Endodermal cell (in vitro differentiated cells): Measurements from ENCODE around the gene ICAM4. TPM values are rescaled to one million over a fixed set of nuclear protein-coding genes. Genes with fewer than 3 reads are reported as not detected.

Source experiments
- DNase-seq: peaks from one replicate; pipeline ENCODE4 v3.0.0-alpha.2; 2017
- H3K27ac ChIP-seq: 2 replicates; pipeline ENCODE4 v1.5.1; 2013; ENCODE audit warnings: mild to moderate bottlenecking, low read depth, low read length, moderate library complexity
- H3K27me3 ChIP-seq: 2 replicates; pipeline ENCODE4 v1.6.1; 2013; ENCODE audit warnings: mild to moderate bottlenecking, low read length, moderate library complexity; ENCODE audit not compliant: insufficient read depth, control insufficient read depth, poor library complexity, severe bottlenecking
- H3K36me3 ChIP-seq: 2 replicates; pipeline ENCODE4 v1.7.0; 2013; ENCODE audit warnings: mild to moderate bottlenecking, low read length, moderate library complexity; ENCODE audit not compliant: control insufficient read depth, insufficient read depth
- H3K4me1 ChIP-seq: one replicate; pipeline ENCODE4 v1.7.0; 2013; ENCODE audit warnings: low read length; ENCODE audit not compliant: control insufficient read depth, insufficient read depth
- H3K4me3 ChIP-seq: 2 replicates; pipeline ENCODE4 v1.5.1; 2013; ENCODE audit warnings: mild to moderate bottlenecking, low read length, moderate library complexity
- H3K9ac ChIP-seq: 2 replicates; pipeline ENCODE4 v1.6.1; 2013; ENCODE audit warnings: mild to moderate bottlenecking, low read length, moderate library complexity; ENCODE audit not compliant: poor library complexity, severe bottlenecking; ENCODE audit errors: extremely low read depth
- H3K9me3 ChIP-seq: 2 replicates; pipeline ENCODE4 v1.6.1; 2013; ENCODE audit warnings: mild to moderate bottlenecking, low read length, moderate library complexity; ENCODE audit not compliant: control insufficient read depth
- H3K27ac Mint-ChIP-seq: 2 replicates; pipeline ENCODE4 v1.8.0; 2020; ENCODE audit warnings: mixed read lengths
- H3K27me3 Mint-ChIP-seq: 2 replicates; pipeline ENCODE4 v1.8.0; 2021; ENCODE audit warnings: mild to moderate bottlenecking, mixed read lengths; ENCODE audit not compliant: insufficient read depth
- H3K36me3 Mint-ChIP-seq: 2 replicates; pipeline ENCODE4 v1.8.0; 2020; ENCODE audit warnings: low read depth, mixed read lengths
- H3K4me1 Mint-ChIP-seq: 2 replicates; pipeline ENCODE4 v1.8.0; 2020; ENCODE audit warnings: mixed read lengths
- H3K4me3 Mint-ChIP-seq: 2 replicates; pipeline ENCODE4 v1.8.0; 2020; ENCODE audit warnings: mild to moderate bottlenecking, moderate library complexity, mixed read lengths
- H3K9me3 Mint-ChIP-seq: 2 replicates; pipeline ENCODE4 v1.8.0; 2020; ENCODE audit warnings: mild to moderate bottlenecking, mixed read lengths
- CTCF ChIP-seq: fragments of 200-600 bp; sonication (generic); conservative IDR thresholded peaks from 2 replicates; pipeline ENCODE4 v1.5.0; 2021; ENCODE audit warnings: antibody characterized with exemption, mild to moderate bottlenecking
- WGBS, 2 experiments: methylation state at CpG; one replicate each; pipeline versions ENCODE4 v1.1.5 to v1.1.7; 2013; ENCODE audit warnings: missing lambda C conversion rate in 2 of 2, mixed read lengths in 1 of 2; ENCODE audit not compliant: insufficient coverage in 1 of 2, insufficient read length in 1 of 2; 5-methylcytosine and 5-hydroxymethylcytosine counted together
- total RNA-seq, 2 donors: library from RNA; stranded (reverse); fragmentation: NEBNext Ultra II Directional in 1 of 2; extraction: Animal tissue kit (Norgen Biotek cat#: 25700) in 1 of 2; gene quantifications; 2 replicates in 1 of 2; 3 replicates in 1 of 2; pipeline ENCODE4 v1.2.1, GENCODE V29; 2021

The ICAM4 gene
- total RNA-seq, 2 donors from 2014 or later = 0.44 TPM; not detected in 1

DNA sequence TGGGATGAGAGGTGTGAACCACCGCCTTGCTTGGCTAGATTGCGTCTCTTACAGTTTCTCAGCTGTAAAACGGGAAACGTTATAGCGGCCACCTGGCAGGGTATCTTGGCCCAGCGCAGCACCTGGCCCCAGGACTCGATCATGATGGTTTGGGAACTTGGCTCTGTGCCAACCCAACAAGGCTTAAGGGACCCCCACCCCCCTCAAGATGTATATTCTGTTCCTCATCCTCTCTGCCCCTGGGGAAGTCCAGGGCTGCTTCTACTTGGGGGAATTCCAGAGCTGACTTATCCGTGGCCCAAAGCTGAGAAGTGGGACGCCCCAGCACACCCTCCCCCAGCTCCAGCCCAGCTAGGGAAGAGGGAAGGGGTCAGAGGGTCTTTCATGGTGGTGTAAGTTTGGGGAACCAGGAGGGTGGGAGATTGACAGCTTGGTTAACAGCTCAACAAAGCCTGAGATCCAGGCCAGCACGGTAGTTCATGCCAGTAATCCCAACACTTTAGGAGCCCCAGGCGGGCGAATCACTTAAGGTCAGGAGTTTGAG, 15.1 kb upstream of the ICAM4 start:
- no peaks in the 10 kb centered on the region for H3K4me1 ChIP-seq
- 79 to 83% methylated on average over 10 to 12 of the region's 12 CpGs for WGBS, 2 experiments
- Mint-ChIP-seq H3K36me3 (no peaks in the 10 kb centered on the region), H3K27ac (no peak overlapping the region), H3K9me3 (no peaks in the 10 kb centered on the region), H3K4me1 (no peaks in the 10 kb centered on the region), H3K27me3 (peaks cover 60% of the 10 kb centered on the region), H3K4me3 (peak overlapping the region; percentile 42)
- TF ChIP-seq CTCF = no peak
- peaks cover 37% of the 10 kb centered on the region for H3K27me3 ChIP-seq
- H3K4me3 ChIP-seq = no peak overlapping the region
- DNase-seq = no peak
- no peak overlapping the region for H3K9ac ChIP-seq
- no peaks in the 10 kb centered on the region for H3K36me3 ChIP-seq
- no peaks in the 10 kb centered on the region for H3K9me3 ChIP-seq
- H3K27ac ChIP-seq = no peak overlapping the region

DNA sequence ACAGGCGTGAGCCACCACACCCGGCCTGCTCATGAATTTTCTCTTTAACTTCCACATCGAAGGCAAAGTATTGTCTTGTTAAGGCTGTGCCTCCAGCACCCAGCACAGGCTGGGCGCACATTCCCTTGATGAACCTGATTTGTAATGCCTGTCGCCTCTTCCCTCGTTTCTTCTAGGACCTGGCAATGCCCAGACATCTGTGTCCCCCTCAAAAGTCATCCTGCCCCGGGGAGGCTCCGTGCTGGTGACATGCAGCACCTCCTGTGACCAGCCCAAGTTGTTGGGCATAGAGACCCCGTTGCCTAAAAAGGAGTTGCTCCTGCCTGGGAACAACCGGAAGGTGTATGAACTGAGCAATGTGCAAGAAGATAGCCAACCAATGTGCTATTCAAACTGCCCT, 12.2 kb upstream of the ICAM4 start:
- Histone ChIP-seq H3K4me1 (no peaks in the 10 kb centered on the region), H3K9ac (no peak overlapping the region), H3K36me3 (no peaks in the 10 kb centered on the region), H3K9me3 (no peaks in the 10 kb centered on the region), H3K4me3 (no peak overlapping the region), H3K27me3 (peaks cover 35% of the 10 kb centered on the region), H3K27ac (no peak overlapping the region)
- no peak for TF ChIP-seq CTCF
- 91 to 95% methylated on average over 8 to 10 of the region's 10 CpGs for WGBS, 2 experiments
- Mint-ChIP-seq H3K9me3 (no peaks in the 10 kb centered on the region), H3K4me3 (no peak overlapping the region), H3K27me3 (peaks cover 49% of the 10 kb centered on the region), H3K27ac (no peak overlapping the region), H3K4me1 (no peaks in the 10 kb centered on the region), H3K36me3 (no peaks in the 10 kb centered on the region)
- DNase-seq = no peak

DNA sequence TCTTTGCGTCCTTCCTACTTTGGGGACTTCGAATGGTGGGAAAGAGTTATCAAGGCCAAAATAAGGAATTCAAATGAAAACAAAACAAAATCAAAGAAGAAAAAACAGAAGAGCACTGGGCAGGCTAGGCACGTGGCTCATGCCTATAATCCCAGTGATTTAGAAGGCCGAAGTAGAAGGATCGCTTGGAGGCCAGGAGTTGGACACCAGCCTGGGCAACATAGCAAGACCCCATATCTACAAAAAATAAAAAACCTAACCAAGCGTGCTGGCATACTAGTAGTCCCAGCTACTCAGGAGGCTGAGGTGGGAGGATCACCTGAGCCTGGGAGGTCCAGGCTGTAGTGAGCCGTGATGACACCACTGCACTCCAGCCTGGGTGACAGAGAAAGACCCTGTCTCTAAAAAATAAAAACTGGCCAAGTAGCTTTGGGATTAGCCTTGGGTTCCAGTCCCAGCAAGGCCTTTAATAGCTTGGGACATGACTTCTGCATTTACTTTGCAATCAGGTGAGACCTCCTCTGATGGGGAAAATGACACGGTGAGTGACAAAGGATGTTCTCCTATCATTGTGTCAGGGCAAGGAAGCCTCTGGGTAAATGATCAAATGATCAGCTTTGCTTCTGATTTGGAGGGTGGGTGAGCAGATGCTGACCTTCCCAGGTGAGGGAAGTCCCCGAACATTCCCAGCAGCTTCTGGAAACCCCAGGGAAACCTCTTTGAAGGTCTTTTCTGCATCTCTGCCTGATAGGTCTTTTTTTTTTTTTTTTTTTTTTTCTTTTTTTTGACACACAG, 8.8 kb upstream of the ICAM4 start:
- 87 to 92% methylated on average over 8 to 9 of the region's 9 CpGs for WGBS, 2 experiments

More for the DNA sequence above, 8.8 kb upstream of the ICAM4 start:
- no peaks in the 10 kb centered on the region for H3K36me3 ChIP-seq
- TF ChIP-seq CTCF = no peak
- Mint-ChIP-seq H3K9me3 (no peaks in the 10 kb centered on the region), H3K36me3 (no peaks in the 10 kb centered on the region), H3K4me3 (no peak overlapping the region), H3K27ac (no peak overlapping the region), H3K27me3 (peaks cover 18% of the 10 kb centered on the region), H3K4me1 (no peaks in the 10 kb centered on the region)
- no peak overlapping the region for H3K4me3 ChIP-seq
- no peak overlapping the region for H3K27ac ChIP-seq
- H3K4me1 ChIP-seq = no peaks in the 10 kb centered on the region
- DNase-seq = no peak
- no peaks in the 10 kb centered on the region for H3K9me3 ChIP-seq
- no peak overlapping the region for H3K9ac ChIP-seq
- H3K27me3 ChIP-seq = peaks cover under 1% of the 10 kb centered on the region
